Adipose tissue (tissue), 3 donors: ENCODE results near the gene ATP2C1. TPM values are rescaled to one million over a fixed set of nuclear protein-coding genes. Genes with fewer than 3 reads are reported as not detected.
"Not testable (repeated sequence)": the region's sequence is repeated elsewhere in the genome, so short reads cannot be mapped to it uniquely, and the experiment has no call there.

Experiments
- H3K27ac ChIP-seq: one replicate; pipeline ENCODE4 v1.5.1; 2013; ENCODE audit warnings: low read depth, low read length
- WGBS, 3 donors: extraction: QIAGEN DNeasy Blood & Tissue Kit; methylation state at CpG; one replicate each; pipeline ENCODE4 v1.1.7; 2013; 5-methylcytosine and 5-hydroxymethylcytosine counted together
- polyA plus RNA-seq, 3 donors: library from polyadenylated mRNA; stranded (reverse); fragments of 200-250 nt; gene quantifications; one replicate each; pipeline ENCODE4 v1.2.3, GENCODE V29; 2013
- donor health status: healthy with polysubstance abuse.
- donor health status: Bipolar disorder and iron deficiency.
- donor health status: healthy.

The ATP2C1 gene
- polyA plus RNA-seq, 3 donors, result 21.5 to 38.9 (median 26.0) TPM

DNA sequence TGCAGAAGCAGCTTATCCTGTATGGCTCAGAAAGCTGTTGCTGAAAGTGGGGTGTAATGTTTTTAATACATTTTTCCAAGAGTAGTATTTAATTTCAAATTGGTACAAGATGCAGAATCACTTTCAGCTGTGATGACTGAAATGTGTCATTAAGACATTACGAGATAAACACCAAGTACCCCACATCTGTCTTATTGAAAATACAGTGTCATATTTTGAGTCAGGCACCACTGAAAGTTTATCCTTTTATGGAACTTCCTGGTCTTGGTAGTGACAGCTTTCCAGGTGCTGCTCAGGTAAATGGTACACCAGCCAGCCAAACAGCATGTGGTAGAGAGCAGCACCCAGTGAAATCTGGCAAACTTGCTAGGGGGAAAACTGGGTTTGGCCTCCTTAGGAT, 115.8 kb downstream of the ATP2C1 start:
- H3K27ac ChIP-seq, result no peak overlapping the region
- 86 to 98% (median 97%) methylated on average over 1 of the region's 1 CpG for WGBS, 3 donors

DNA sequence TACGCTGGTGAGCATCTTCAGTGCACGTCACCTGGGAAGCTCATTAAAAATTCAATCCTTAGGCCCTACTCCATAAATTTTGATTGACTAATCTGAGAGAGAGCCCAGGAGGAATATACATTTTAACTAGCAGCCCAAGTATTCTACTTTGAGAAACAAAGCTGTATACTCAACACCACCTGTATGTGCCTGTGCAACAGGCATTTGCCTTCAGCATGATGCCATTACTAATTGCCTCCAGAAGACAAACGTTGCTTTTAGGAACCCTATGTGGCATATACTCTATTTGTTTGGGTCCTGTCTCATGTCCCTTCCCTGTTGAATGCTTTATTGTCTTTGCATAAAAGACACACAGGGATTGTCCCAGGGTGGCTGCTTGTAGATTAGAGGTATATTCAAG, 125.1 kb downstream of the ATP2C1 start:
- WGBS, 3 donors, result 83 to 91% (median 89%) methylated on average over 3 of the region's 3 CpGs
- no peak overlapping the region for H3K27ac ChIP-seq

DNA sequence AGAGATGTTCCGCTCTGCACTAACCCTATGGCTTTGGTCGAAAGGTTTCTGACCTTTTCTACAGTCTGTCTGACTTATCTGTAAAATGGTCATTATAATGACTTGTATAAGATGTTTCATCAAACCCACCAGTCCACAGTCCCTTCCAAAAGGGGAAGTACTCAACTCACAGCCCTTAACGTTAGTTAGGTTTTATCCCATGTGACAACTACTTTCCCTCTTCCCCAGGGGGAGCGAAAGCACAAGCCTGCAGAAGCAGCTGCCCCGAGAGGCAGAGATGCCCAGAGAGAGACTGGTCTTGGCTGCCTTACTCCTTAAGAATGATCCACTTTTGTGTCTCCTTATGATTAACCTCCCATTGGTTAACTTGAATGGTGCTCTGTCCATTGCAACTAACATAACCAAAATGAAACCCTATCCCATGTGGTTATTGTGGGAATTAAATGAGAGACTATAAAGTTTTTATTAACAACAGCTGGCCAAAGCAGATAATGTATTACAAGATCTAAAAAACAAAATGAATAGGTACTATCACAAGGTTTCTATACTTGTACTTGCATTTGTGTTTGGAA, 126.3 kb downstream of the ATP2C1 start:
- WGBS, 3 donors, result 58 to 90% (median 62%) methylated on average over 5 of the region's 5 CpGs
- no peak overlapping the region for H3K27ac ChIP-seq

DNA sequence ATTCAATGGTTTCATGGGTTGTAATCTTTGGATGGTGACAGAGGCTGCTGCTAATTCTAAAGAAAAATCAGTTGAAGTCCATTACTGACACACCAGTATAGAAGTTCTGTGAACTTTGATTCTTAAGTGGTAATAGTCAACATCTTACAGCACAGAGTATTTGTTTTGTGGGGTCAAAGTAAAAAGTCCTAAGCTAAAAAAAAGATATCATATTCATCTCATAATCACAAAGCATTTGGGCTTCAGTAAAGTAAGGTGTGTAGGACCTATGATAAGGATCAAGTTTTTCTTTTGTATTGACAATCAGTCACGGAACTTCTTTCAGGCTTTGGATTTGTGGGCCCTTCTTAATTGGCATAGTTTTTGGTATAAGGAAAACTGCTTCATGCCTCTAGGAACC, 131.7 kb downstream of the ATP2C1 start:
- no peak overlapping the region for H3K27ac ChIP-seq
- WGBS, 3 donors, result 74 to 91% (median 87%) methylated on average over 1 of the region's 1 CpG

DNA sequence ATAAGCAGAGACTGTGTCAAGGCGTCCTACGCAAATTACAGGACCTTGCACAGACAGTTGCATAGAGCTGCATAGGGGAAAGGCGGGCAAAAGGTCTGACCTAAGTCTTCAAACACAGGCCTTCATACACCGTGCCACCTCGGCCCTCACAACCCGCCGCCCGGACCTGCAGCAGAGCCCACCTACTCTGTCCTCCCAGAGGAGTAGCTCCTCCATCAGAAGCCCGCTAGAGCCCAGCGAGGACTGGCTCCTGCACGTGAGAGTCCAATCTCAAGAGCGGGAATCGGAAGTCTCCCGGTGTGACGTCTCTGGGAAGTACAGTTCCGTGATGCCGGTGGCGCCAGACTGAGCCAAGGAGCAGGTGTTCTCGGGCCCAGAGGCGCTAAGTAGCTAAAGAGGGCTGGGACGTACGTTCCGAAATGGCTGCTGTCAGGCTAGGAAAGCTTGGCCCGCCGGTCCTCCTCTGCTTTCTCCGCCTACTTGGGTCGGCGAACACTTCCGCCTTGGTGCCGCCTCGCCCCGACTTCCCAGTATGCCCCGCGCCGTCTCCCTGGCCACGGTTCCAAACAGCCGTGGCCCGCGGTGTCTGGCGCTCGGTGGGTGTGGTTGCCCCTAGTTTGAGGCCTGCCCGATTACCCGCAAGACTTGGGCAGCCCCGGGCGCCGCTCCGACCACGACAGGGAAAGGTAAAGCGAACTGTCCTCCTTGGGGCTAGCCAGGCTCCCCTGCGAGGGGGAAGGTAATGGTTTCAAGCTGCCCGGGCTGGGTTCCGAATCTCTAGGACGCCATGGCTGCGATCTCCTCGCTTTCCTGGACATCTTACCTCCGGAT, 132.7 kb downstream of the ATP2C1 start, which contains the start of the genes ASTE1 and NEK11:
Gene ASTE1, minus strand, starts transcription at position 505 of the 831 bp plus-strand sequence. CDS start 1,519 bp downstream, outside the sequence.
Gene NEK11, plus strand, starts transcription at position 557 of the 831 bp plus-strand sequence. CDS start 2,832 bp downstream, outside the sequence.
- WGBS, 3 donors, result 0% methylated on average over 56 of the region's 56 CpGs
- no peak within 1 kb of the TSS for H3K27ac ChIP-seq

DNA sequence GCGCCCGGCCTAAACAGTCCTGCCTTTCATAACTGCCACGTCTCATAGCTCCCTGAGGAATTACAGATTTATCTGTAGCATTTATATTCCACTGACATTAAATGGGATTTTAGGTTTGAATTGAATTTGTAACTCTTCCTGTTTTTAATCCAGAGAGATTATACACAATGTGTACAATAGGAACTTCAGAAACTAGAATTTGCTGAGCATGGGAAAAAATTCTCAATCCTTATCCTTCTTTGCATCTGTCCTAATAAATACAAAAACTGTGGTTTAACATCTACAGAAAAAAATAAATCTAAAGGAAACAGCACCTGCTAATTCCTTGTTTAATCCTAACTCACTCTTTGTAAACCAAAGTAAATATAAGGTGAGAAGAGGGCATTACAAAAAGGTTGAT, 135.0 kb downstream of the ATP2C1 start:
- no peak overlapping the region for H3K27ac ChIP-seq
- 82 to 94% (median 88%) methylated on average over 3 of the region's 3 CpGs for WGBS, 3 donors

DNA sequence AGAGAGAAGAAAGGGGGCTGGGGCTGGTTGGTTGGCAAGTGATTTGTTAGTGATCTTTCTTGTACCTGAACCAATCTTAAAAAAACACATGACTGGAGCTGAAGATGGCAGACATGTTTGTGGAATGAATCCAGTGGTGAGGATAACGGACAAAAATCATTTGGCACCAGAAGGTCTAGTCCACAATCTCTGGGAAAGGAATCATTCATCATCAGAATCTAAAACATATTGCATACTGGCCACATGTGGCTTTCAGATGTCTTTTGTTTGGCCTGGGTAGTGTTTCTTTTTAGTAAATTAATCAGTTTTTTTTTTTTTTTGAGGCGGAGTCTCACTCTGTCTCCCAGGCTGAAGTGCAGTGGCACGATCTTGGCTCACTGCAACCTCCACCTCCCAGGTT, 137.8 kb downstream of the ATP2C1 start:
- no peak overlapping the region for H3K27ac ChIP-seq
- WGBS, 3 donors, result 61 to 86% (median 74%) methylated on average over 3 of the region's 3 CpGs

DNA sequence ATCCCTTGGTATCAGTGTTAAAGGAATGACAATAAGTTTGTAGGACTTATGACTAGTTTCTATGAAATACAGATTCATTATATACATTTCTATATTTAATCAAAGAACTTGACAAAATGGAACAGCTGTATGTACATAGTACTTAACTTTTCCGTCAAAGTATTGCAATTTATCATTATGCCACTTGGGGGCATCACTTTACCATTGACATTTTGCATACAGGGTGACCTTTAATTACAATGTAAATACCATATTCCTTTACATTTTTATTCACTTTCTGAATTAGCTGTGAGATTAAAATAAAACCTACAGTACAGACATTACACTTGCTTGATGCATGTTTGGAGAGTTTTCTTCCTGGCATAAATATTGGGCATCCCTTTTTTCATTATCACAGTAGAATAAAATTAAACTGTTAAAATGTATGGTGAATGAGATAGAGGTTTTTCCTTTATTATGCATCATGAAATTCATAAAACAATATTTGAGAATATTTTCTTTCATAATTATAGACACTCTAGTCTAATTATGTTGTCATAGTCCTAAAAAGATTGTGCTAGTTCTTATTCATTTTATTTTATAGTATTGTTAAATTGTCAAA, 139.7 kb downstream of the ATP2C1 start:
- WGBS, 3 donors, result 15 to 23% (median 19%) methylated on average over 1 of the region's 1 CpG
- H3K27ac ChIP-seq, result no peak overlapping the region

DNA sequence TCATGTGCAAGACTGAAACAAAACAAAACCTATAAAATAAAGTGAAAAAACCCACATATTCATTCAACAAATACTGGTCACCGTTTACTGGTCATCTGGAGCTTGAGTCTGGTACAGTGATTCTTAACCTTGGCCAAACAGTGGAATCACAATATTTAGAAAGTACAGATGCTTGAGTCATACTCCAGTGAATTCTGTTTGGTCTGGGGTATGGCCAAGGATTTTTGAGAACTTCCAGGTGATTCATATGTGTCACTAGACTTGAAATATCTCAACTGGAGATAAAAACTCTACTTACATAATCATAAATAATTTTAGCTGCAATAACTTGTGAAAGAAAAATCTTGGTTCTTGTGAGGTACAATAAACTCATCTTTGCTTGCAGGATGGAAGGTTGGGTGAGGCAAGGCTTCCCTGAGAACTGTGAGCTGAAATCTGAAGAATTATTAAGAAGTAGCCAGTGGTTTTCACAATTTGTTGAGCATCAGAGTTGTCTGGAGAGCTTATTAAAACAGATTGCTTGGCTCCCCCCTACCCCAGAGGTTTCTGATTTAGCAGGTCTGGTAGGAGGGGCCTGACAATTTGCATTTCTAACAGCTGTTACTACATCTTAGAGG, 142.4 kb downstream of the ATP2C1 start:
- WGBS, 3 donors, result 45 to 73% (median 71%) methylated on average over 1 of the region's 1 CpG
- no peak overlapping the region for H3K27ac ChIP-seq

DNA sequence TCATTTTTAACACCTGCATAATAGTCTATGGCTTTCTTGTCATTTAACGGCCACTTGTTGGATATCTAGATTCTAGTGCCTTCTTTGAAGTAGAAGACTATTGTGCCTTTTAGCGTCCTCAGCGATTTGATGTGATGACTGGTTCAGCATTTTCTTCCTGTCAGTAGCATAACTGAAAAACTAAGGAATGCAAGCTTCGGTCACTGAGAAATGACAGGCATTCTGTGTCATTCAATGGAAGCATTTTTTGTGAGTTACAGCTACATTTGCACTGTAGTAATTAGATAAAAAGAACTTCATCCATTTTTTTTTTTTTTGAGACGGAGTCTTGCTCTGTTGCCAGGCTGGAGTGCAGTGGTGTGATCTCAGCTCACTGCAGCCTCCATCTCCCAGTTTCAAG, 143.1 kb downstream of the ATP2C1 start:
- WGBS, 3 donors, result 88 to 91% (median 91%) methylated on average over 5 of the region's 5 CpGs

DNA sequence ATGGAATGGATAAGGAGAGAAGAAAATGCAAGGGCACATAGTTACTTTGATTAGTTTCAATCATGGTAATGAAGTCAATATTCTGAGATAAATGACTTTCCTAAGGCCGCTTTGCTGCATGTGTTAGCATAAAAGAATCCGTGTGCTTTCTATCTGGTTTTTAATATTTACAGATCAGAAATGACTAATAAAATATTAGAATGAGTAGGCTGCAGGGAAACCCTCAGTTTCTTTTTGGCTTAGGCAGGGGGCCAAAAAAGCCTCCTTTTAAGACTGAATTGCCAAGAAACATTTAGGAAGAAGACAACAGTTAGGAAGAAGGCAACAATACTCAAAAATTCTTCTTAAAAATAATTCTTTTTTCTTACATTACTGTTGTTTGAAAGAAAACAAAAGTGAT, 144.4 kb downstream of the ATP2C1 start:
- no peak overlapping the region for H3K27ac ChIP-seq
- 53 to 79% (median 76%) methylated on average over 2 of the region's 2 CpGs for WGBS, 3 donors

More for the DNA sequence above, 143.1 kb downstream of the ATP2C1 start:
- H3K27ac ChIP-seq, result no peak overlapping the region

DNA sequence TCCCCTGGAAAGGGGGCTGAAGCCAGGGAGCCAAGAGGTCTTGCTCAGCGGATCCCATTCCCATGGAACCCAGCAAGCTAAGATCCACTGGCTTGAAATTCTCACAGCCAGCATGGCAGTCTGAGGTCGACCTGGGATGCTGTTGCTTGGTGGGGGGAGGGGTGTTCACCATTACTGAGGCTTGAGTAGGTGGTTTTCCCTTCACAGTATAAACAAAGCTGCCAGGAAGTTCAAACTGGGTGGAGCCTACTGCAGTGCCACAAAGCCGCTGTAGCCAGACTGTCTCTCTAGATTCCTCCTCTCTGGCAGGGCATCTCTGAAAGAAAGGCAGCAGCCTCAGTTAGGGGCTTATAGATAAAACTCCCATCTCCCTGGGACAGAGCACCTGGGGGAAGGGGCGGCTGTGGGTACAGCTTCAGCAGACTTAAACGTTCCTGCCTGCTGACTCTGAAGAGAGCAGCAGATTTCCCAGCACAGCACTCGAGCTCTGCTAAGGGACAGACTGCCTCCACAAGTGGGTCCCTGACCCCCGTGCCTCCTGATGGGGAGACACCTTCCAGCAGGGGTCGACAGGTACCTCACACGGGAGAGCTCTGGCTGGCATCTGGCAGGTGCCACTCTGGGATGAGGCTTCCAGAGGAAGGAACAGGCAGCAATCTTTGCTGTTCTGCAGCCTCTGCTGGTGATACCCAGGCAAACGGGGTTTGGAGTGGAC, 148.5 kb downstream of the ATP2C1 start:
- not testable (repeated sequence) for H3K27ac ChIP-seq
- WGBS, 3 donors, result 74 to 82% (median 78%) methylated on average over 10 of the region's 10 CpGs

DNA sequence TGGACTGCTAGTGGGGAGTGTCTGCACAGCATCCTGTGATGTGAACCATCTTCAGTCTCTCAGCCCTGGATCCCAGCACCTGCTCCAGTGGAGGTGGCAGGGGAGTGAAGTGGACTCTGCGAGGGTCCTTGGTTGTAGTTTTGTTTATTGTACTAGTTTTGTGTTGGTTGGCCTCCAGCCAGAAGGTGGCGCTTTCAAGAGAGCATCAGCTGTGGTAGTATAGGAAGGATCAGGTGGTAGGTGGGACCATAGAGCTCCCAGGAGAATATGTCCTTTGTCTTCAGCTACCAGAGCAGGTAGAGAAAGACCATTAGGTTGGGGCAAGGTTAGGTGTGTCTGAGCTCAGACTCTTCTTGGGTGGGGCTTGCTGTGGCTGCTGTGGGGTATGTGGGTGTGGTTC, 153.7 kb downstream of the ATP2C1 start:
- WGBS, 3 donors, result 98 to 100% (median 99%) methylated on average over 2 of the region's 2 CpGs

DNA sequence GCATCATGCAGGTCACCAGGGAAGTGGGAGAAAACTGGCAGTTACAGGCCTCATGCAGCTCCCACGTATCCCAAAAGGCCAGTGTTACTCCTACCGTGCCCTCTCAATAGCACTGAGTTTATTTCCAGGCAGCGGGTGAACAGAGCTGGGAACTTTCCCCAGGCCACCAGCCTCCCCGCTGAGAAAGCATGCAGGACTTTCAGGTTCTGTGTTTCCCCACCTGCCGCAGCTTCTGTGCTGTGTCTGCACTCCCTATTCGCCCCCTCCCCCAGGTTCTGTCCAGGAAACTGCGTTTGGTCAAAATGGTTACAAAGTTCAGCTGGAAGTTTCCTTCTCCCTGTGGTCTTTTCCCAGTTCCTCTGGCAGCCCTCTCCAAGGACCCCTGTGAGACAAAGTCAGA, 154.1 kb downstream of the ATP2C1 start:
- no peak overlapping the region for H3K27ac ChIP-seq
- 75 to 87% (median 79%) methylated on average over 7 of the region's 7 CpGs for WGBS, 3 donors

More for the DNA sequence above, 153.7 kb downstream of the ATP2C1 start:
- H3K27ac ChIP-seq, result no peak overlapping the region

DNA sequence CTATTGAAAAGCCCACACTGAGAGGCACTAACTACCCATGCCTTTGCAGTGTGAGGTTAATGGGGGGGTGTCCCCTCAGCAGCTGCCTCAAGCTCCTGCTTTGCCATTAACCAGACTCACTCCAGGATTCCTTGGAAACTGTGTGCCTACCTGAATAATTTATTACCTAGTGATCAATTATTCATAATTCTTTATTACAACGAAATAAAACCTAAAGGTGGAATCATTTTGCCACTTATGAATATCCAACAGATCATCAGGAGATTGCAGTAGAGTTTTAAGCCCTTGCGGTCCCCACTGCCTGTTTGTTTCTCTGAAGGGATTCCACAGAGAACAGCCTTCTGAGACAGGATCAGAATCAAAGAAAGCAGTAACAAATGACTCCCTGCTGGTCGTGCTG, 156.1 kb downstream of the ATP2C1 start:
- H3K27ac ChIP-seq, result no peak overlapping the region
- WGBS, 3 donors, result 60 to 79% (median 75%) methylated on average over 3 of the region's 3 CpGs

DNA sequence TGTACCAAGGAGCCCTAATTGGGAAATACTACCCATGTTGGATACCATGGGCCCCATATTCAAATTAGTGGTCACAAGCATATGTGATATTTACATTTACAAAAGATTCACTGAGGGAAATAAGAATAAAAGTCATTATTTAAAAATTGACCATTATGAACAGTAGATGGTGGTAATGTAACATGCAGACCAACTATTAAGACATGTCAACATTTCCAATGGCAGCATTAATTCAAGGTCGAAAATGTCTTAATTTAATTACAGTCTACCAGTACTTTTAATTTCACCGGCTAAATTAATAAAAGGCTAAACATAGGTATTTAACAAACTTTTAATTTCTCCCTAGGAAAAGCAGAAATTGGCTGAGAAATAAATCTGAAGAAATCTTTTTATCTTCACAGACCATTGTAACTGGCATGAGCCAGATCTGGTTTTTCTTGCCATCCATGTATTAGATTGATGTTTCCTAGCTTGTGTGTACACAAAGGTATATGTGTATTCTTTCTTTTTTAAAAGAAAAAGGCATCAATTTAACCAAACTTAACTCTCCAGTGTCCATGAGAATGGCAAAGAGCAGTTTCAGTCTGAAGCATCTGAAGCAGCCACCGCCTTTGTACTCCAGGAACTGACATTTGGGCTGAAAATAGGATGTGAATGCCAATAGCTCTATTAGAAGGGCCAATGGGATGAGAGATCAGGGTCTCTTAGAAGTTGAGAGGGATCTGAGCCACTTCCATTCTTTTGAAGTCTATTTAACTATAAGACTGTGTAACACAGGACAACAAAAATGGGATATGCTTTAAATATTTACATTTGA, 159.4 kb downstream of the ATP2C1 start:
- 77 to 88% (median 81%) methylated on average over 3 of the region's 3 CpGs for WGBS, 3 donors
- no peak overlapping the region for H3K27ac ChIP-seq
